COLO829 (cell line): ENCODE results near the gene RAI1.

Experiments
- DNase-seq: peaks from one replicate; pipeline ENCODE4 v3.0.0; 2012; ENCODE audit warnings: low spot score

RAI1 gene

DNA sequence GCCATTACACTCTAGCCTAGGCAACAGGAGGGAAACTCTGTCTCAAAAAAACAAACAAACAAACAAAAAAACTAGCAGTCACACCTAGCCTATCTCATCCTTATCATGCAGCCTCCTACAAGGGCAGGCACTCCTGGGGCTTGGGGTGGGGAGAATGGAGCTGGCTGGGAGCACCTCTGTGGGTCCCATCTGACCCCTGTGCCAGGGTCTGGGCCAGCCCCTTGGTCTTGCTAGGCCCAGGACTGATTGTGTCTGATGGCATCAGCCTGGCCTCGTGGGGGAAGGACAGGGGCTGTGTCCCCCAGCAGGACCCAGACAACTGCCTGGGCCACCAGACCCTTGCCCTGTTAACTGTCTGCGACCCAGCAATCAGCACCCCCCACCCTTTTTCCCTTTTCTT lies 105.7 kb downstream of the RAI1 start:
- DNase-seq = no peak

DNA sequence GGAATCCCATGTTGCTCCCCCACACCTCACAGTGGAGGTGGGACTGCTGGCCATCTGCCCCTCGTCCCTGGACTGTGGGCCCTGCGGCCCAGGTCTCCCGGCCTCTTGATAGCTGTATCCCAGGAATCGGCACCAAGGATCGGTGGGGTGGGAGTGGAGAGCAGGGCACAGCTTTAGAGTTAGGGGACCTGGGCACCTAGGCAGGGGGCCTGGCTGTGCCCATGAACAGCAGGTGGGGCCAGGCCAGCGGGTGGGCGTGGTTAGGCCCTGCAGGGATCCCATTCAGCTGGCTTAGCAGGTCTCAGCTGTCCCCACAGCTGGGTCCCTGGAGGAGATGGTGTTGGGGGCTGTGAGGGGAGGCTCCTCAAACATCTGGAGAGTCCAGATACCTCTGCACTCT lies 106.3 kb downstream of the RAI1 start:
- no peak for DNase-seq

DNA sequence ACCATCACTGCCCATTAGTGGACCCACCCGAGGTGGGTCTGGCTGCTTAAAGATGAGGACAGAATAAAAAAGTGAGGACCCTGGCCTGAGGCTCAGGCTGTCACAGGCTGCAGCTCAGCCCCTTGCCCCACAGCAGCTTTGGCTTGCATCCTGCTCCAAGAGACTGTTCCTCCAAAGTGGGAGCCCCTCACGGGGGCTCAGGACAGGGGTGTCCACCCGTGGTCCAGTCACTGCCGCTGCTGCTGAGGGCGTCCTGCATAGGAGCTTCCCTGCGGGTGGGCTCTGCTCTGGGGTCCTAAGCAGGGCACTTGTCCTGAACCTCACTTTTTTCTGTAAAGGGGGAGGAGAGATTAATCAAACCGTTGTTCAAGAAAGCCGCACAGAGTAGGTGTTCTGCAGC lies 107.7 kb downstream of the RAI1 start:
- DNase-seq = no peak

DNA sequence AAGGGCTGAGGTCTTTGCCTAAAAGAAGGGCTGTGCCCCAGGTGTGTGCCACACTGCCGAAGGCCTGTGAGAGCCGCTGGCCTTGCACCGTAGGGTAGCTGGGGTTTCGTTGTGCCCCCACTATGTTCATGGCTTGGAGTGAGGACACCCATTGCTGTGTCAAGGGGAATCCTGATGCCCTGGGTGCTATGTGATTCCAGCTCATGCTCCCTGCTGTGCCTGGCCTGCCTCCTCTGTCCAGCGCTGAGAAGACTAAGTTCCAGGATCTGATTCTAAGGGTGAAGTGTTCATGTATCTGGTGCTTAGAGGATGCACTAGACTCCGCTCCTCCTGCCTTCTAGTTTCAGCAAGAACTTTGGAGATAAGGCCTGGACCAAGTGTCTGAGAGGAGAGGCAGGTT lies 108.2 kb downstream of the RAI1 start:
- no peak for DNase-seq

DNA sequence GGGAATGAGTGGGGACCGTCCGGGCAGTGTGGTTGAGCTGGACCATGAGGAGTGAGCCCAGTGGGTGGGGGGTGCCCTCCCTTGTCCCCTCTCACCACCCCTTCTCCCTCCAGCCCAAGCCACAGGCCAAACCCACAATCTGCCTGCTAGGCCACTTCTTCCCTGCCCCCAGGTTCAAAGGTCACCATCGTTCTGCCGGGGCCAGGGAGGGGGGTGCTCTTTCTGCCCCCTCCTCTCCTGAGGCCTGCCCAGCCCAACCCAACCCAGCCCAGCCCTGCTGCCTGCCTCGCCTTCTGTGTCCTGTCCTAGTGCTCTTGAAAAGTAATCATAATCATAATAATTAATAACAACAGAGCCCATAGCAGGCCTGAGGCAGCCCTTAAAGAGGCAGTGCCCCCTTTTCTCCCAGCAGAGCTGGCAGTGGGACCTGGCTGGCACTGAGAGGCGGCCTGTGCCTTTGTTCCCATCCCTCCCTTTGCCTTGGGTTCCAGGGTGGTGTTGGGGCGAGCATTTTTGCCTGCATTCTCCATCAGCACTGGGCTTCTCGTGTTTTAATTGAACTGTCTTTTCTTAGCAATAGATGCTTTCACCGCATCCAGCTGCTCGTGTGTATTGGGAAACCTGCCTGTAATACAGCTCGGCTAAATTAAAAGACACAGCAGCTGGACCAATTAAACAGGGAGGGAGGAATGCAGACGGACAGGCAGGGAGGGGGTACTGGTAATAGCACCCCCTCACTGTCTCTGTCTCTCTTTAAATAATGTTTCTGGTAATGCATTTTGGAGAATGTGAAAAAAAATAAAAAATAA lies 108.8 kb downstream of the RAI1 start:
- no peak for DNase-seq

DNA sequence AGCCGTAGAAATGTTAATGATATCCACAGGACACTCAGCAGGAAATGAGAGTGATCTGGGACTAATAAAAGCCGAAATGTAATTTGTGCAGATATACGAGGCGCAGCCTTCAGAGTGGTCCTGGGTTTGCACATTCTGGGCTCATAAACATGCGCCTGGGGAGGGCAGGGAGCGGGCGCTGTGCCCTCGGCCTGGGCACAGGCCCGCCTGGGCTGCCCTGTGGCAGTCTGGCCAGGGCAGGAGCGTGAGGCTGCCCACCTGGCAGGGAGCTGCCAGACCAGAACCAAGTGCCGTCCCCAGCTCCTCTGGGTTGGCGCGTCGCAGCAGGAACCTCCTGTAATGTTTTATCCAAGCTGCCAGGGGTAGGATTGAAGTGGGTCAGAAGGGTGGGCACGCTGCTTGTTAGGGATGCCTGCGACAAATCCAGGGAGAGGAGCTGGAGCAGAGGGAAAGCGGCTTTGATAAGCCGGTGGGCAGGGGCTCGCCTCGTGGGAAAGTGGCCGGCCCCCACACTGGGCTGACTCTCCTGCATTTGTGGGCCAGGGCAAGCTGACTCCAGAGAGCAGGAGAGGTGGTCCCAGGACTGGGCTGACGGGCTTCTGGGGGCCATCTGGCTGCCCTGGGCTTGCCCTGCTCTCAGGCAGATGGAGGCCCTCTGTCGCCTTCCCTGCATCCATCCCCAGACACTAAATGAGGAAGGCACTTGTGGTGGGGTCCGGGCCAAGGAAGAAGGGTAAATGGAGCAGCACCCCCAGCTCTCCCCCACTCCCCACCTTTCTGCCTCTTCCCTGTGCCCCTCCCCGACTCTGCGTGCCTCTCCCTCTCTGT lies 109.6 kb downstream of the RAI1 start:
- no peak for DNase-seq

DNA sequence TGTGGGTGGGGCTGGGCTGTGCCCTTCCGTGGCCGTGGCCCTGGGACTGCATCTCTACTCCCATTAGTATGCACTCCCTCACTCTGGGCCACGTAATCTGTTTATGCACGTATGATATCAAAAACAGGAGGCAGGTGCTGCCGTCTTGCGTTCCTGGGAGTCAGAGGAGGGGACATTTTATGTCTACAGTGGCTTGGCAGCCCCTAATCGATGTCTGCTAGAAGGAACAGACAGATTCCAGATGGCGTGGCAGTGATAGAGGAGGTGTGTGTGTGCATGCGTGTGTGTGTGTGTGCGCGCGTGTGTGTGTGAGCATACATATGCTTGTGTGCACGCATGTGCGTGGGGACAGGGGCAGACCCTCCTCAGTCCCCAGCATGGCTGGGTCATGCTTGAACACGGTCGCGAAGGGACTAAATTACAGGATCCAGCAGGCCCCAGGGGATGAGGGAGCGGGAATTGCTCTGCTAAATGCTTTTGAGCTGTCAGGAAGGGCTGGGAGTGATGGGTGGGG lies 110.8 kb downstream of the RAI1 start:
- no peak for DNase-seq

DNA sequence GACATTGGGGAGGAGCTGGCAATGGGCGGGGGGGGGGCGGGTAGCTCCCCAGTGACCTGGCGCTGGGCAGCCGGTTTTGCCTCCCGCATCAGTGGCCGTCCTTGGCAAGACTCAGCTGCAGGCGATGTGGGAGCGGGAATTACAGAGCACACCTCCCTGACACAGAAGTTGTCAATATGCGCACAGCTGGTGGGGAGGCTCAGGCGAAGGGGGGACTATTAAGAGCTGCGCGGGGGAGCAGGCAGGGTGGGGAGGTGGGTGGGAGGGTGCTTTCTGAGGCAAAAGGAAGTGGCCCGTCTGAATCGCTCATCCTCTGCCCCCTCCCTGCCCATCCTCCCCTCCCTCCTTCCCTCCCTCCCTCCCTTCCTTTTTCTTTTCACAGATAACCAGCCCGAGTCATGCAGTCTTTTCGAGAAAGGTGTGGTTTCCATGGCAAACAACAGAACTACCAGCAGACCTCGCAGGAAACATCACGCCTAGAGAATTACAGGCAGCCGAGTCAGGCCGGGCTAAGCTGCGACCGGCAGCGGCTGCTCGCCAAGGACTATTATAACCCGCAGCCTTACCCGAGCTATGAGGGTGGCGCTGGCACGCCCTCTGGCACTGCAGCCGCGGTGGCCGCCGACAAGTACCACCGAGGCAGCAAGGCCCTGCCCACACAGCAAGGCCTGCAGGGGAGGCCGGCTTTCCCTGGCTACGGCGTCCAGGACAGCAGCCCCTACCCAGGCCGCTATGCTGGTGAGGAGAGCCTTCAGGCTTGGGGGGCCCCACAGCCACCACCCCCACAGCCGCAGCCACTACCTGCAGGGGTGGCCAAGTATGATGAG lies 111.5 kb downstream of the RAI1 start:
- DNase-seq = no peak

DNA sequence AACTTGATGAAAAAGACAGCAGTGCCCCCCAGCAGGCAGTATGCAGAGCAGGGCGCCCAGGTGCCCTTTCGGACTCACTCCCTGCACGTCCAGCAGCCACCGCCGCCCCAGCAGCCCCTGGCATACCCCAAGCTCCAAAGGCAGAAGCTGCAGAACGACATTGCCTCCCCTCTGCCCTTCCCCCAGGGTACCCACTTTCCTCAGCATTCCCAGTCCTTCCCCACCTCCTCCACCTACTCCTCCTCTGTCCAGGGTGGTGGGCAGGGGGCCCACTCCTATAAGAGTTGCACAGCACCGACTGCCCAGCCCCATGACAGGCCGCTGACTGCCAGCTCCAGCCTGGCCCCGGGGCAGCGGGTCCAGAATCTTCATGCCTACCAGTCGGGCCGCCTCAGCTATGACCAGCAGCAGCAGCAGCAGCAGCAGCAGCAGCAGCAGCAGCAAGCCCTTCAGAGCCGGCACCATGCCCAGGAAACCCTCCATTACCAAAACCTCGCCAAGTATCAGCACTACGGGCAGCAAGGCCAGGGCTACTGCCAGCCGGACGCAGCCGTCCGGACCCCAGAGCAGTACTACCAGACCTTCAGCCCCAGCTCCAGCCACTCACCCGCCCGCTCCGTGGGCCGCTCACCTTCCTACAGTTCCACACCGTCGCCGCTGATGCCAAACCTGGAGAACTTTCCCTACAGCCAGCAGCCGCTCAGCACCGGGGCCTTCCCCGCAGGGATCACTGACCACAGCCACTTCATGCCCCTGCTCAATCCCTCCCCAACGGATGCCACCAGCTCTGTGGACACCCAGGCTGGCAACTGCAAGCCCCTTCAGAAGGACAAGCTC lies 112.3 kb downstream of the RAI1 start:
- DNase-seq = no peak

DNA sequence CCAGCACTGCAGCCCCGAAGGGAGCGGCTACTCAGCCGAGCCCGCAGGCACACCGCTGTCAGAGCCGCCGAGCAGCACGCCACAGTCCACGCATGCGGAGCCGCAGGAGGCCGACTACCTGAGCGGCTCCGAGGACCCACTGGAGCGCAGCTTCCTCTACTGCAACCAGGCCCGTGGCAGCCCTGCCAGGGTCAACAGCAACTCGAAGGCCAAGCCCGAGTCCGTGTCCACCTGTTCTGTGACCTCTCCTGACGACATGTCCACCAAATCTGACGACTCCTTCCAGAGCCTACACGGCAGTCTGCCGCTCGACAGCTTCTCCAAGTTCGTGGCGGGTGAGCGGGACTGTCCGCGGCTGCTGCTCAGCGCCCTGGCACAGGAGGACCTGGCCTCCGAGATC lies 113.1 kb downstream of the RAI1 start:
- DNase-seq = no peak

DNA sequence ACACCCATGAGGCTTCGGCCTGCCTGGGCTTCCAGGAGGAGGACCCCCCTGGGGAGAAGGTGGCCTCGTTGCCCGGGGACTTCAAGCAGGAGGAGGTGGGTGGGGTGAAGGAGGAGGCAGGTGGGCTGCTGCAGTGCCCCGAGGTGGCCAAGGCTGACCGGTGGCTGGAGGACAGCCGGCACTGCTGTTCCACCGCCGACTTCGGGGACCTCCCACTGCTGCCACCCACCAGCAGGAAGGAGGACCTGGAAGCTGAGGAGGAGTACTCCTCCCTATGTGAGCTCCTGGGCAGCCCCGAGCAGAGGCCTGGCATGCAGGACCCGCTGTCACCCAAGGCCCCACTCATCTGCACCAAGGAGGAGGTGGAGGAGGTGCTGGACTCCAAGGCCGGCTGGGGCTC lies 114.0 kb downstream of the RAI1 start:
- no peak for DNase-seq

DNA sequence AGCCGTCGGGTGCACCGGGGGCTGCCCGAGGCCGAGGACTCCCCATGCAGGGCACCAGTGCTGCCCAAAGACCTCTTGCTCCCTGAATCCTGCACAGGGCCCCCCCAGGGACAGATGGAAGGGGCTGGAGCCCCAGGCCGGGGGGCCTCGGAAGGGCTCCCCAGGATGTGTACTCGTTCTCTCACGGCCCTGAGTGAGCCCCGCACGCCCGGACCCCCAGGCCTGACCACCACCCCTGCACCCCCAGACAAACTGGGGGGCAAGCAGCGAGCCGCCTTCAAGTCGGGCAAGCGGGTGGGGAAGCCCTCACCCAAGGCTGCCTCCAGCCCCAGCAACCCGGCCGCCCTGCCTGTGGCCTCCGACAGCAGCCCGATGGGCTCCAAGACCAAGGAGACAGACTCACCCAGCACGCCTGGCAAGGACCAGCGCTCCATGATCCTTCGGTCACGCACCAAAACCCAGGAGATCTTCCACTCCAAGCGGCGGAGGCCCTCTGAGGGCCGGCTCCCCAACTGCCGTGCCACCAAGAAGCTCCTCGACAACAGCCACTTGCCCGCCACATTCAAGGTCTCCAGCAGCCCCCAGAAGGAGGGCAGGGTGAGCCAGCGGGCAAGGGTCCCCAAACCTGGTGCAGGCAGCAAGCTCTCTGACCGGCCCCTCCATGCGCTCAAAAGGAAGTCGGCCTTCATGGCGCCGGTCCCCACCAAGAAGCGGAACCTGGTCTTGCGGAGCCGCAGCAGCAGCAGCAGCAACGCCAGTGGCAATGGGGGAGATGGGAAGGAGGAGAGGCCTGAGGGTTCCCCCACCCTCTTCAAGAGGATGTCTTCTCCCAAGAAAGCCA lies 114.9 kb downstream of the RAI1 start:
- DNase-seq = no peak

DNA sequence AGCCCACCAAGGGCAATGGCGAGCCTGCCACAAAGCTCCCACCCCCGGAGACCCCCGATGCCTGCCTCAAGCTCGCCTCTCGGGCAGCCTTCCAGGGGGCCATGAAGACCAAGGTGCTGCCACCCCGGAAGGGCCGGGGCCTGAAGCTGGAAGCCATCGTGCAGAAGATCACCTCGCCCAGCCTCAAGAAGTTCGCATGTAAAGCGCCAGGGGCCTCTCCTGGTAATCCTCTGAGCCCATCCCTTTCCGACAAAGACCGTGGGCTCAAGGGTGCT lies 115.5 kb downstream of the RAI1 start:
- no peak for DNase-seq

DNA sequence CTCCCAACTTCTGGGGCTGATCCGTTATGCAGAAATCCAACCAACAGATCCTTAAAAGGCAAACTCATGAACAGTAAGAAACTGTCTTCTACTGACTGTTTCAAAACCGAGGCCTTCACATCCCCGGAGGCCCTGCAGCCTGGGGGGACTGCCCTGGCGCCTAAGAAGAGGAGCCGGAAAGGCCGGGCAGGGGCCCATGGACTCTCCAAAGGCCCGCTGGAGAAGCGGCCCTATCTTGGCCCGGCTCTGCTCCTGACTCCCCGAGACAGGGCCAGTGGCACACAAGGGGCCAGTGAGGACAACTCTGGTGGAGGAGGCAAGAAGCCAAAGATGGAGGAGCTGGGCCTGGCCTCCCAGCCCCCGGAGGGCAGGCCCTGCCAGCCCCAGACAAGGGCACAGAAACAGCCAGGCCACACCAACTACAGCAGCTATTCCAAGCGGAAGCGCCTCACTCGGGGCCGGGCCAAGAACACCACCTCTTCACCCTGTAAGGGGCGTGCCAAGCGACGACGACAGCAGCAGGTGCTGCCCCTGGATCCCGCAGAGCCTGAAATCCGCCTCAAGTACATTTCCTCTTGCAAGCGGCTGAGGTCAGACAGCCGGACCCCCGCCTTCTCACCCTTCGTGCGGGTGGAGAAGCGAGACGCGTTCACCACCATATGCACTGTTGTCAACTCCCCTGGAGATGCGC lies 116.0 kb downstream of the RAI1 start:
- no peak for DNase-seq

DNA sequence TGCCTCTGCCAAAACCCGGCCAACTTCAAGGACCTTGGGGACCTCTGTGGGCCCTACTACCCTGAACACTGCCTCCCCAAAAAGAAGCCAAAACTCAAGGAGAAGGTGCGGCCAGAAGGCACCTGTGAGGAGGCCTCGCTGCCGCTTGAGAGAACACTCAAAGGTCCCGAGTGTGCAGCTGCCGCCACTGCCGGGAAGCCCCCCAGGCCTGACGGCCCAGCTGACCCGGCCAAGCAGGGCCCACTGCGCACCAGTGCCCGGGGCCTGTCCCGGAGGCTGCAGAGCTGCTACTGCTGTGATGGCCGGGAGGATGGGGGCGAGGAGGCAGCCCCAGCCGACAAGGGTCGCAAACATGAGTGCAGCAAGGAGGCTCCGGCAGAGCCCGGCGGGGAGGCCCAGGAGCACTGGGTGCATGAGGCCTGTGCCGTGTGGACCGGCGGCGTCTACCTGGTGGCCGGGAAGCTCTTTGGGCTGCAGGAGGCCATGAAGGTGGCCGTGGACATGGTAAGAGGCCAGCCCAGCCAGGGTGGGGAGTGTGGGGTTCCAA lies 116.8 kb downstream of the RAI1 start:
- DNase-seq = no peak

DNA sequence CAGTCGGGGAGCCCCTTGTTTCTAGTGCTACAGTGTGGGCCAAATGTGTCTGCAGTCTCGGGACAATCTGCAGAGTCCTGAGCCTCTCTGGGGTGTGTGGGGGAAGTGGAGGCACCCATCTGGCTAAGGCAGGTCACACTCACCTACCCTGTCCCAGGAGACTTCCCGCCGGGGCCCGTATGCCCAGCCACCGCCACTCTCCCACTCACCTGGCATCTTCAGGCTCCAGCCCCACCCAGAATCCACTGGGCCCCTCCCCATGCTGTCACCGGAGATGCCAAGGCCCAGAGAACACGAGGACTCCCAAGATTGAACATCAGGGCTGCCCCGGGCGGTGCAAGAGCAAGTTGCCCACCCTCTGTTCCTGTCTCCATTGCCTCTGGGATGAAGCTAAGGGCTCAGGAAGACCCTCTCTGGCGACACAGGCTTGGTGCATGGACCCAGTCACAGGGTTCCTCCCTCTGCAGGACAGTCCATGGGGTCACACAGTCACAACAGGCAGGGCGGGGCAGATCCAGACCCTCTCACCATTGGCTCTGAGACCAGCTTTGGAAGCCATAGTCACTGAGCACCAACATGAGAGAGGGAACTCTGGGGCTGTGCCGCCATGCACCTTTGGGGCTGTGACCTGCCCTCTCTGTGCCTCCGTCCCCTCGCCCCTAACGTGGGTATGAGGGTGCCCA lies 117.5 kb downstream of the RAI1 start:
- no peak for DNase-seq

DNA sequence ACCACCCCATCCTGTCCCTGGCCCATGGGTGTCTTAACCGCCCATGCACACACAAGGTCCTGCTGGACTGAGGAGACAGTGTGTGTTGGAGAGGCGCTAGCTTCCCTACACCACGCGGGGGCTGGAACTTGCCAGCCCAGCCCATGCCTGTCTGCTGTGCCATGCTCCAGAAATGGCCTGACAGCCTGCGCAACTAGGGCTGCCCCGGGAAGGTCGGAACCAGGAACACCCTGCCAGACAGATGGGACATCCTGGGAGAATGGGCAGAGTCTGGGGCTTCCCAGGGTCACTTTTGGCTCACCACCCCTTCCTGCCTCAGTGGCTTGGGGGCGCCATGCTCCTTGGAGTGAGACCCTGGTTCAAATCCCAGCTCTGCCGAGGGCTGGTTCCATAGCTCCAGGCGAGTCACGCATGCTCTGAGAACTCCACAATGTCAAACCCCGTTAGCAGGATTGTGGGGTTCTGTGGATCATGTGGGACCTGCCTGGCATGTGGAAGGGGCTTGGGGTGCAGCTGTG lies 119.3 kb downstream of the RAI1 start:
- DNase-seq = no peak

DNA sequence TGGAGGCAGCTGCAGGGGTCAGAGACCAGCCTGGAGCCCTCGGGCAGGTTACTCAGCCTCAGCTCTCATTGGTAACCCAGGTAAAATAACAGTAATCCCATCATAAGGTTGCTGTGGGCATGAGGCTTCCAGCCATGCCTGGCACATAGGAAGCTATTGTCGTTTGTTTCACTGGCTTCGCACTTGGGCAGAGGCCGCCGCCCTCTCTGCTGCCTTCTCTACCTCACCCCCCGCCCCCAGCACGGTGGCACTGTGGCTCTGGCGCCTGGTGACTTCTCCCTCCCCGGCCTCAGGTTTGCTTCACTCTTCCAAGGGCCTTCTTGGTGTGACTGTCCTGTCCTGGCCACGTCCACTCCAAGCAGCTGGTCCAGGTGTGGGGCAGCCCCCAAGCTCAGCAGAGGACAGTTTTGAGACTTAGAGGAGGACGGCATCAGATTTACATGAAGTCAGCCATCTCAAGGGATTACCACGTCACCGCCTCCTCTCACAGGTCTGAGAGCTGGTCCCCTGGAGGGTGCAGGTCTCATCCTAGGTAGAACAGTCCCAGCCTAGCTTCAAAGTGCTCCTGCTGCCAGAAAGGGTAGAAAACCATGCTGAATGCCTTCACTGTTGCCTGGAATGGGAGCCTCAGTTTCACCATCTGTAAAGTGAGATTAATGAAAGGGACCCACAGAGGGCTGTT lies 120.7 kb downstream of the RAI1 start:
- DNase-seq = no peak
